Posterior cingulate gyrus (tissue), 11 donors: ENCODE results near the gene PLA2G12B.

ENCODE experiments used
- DNase-seq, 10 donors: peaks; one replicate each; pipeline versions ENCODE4 v3.0.0 to v3.0.0-alpha.2; 2020 to 2021; ENCODE audit warnings: mixed read lengths in 3 of 10
- intact Hi-C: fragments of 100-400 bp; cut with DNase I; formaldehyde crosslinking; loops from one replicate; pipeline ENCODE4 v1.15.1; 2023

The PLA2G12B gene

GRCh38 chr10:72895236-72895850 lies 59.3 kb downstream of the PLA2G12B start:
- no peak for DNase-seq
- intact Hi-C loops, result no loop called here

GRCh38 chr10:72893136-72893798 lies 61.3 kb downstream of the PLA2G12B start, which contains the start of gene OIT3:
Gene OIT3 (plus strand): TSS chr10:72893739. CDS start chr10:72893799, 60 bp downstream.
- DNase-seq, result no peak
- intact Hi-C loops, result no loop called here

GRCh38 chr10:72890086-72890485 lies 64.5 kb downstream of the PLA2G12B start:
- intact Hi-C loops, result no loop called here

GRCh38 chr10:72889391-72889831 lies 65.2 kb downstream of the PLA2G12B start:
- DNase-seq, result no peak
- intact Hi-C loops, result no loop called here

More at GRCh38 chr10:72890086-72890485, 64.5 kb downstream of the PLA2G12B start:
- DNase-seq, result no peak

- no peak for DNase-seq
- intact Hi-C loops, result no loop called here
Observed at GRCh38 chr10:72888151-72888638, 66.4 kb downstream of the PLA2G12B start.

- intact Hi-C loops, result no loop called here
- DNase-seq, result no peak
Observed at GRCh38 chr10:72887043-72887442, 67.6 kb downstream of the PLA2G12B start.

- DNase-seq, result no peak
- intact Hi-C loops, result no loop called here
Observed at GRCh38 chr10:72886621-72887020, 68.0 kb downstream of the PLA2G12B start.

GRCh38 chr10:72885953-72886352 lies 68.7 kb downstream of the PLA2G12B start:
- no peak for DNase-seq
- intact Hi-C loops, result no loop called here
